Sigmoid colon (tissue), 7 donors: ENCODE results near the gene TOMM34. TPM values are rescaled to one million over a fixed set of nuclear protein-coding genes. Genes with fewer than 3 reads are reported as not detected.

Experiments used
- DNase-seq: peaks from one replicate; pipeline ENCODE4 v3.0.0-alpha.2; 2019
- H3K27ac ChIP-seq, 4 donors: fragments of 200-600 bp; sonication (generic); one replicate each; pipeline ENCODE4 v1.5.1; 2016 to 2019; ENCODE audit warnings: mild to moderate bottlenecking in 1 of 4
- H3K27me3 ChIP-seq, 3 donors: fragments of 200-600 bp; sonication (generic); one replicate each; pipeline ENCODE4 v1.5.1; 2019; ENCODE audit warnings: mild to moderate bottlenecking in 1 of 3
- H3K36me3 ChIP-seq, 4 donors: fragments of 200-600 bp; sonication (generic); one replicate each; pipeline ENCODE4 v1.5.1; 2016 to 2019
- H3K4me1 ChIP-seq, 4 donors: fragments of 200-600 bp; sonication (generic); one replicate each; pipeline ENCODE4 v1.5.1; 2017 to 2019
- H3K4me3 ChIP-seq, 4 donors: fragments of 200-600 bp; sonication (generic); one replicate each; pipeline ENCODE4 v1.5.1; 2017 to 2019; ENCODE audit warnings: mild to moderate bottlenecking in 2 of 4, moderate library complexity in 1 of 4
- H3K9me3 ChIP-seq, 4 donors: fragments of 200-600 bp in 3 of 4; sonication (generic) in 3 of 4; one replicate each; pipeline versions ENCODE4 v1.5.1 to v1.6.1; 2013 to 2019
- EP300 ChIP-seq, 4 donors: sonication (generic); formaldehyde crosslinking; IDR thresholded peaks; one replicate each; pipeline ENCODE4 v1.6.1; 2017; ENCODE audit warnings: antibody characterized with exemption in 4 of 4
- POLR2A ChIP-seq, 2 donors: fragments of 450-650 bp; IDR thresholded peaks; one replicate each; pipeline ENCODE4 v1.6.1; 2016; ENCODE audit warnings: antibody characterized with exemption in 2 of 2, mild to moderate bottlenecking in 2 of 2, moderate library complexity in 2 of 2
- POLR2AphosphoS5 ChIP-seq, 4 donors: sonication (generic); formaldehyde crosslinking; IDR thresholded peaks; one replicate each; pipeline ENCODE4 v1.6.1; 2017; ENCODE audit warnings: antibody characterized with exemption in 4 of 4
- WGBS, 2 donors: extraction: QIAGEN DNeasy Blood & Tissue Kit; methylation state at CpG; one replicate each; pipeline ENCODE4 v1.1.7; 2013; 5-methylcytosine and 5-hydroxymethylcytosine counted together
- intact Hi-C: fragments of 100-400 bp; cut with DNase I; formaldehyde crosslinking; loops from one replicate; pipeline ENCODE4 v1.15.1; 2023
- polyA plus RNA-seq, 3 donors: library from polyadenylated mRNA; stranded (reverse); fragments of 200-250 nt; gene quantifications; one replicate each; pipeline ENCODE4 v1.2.3, GENCODE V29; 2013
- total RNA-seq, 4 donors: library from RNA; depleted of rRNA; stranded (reverse); fragments of >200 nt; gene quantifications; one replicate each; pipeline ENCODE4 v1.1.0, GENCODE V29; 2016
- TF ChIP-seq, protein P1 (sequence below), 4 experiments: fragments of 450-650 bp in 3 of 4; fragments of 200-600 bp in 1 of 4; IDR thresholded peaks; one replicate each; pipeline ENCODE4 v1.5.1; 2016 to 2019; ENCODE audit warnings: antibody characterized with exemption in 4 of 4, mild to moderate bottlenecking in 3 of 4, moderate library complexity in 2 of 4
- donor health status: healthy with polysubstance abuse.
- donor health status: Bipolar disorder and iron deficiency.
- donor health status: healthy.

TOMM34 gene
- total and polyA plus RNA-seq, 7 donors, result 7.2 to 27.3 (median 9.2) TPM

GRCh38 chr20:44936510-44936909, 23.7 kb downstream of the TOMM34 start:
- peaks cover 0 to 16% (median 3%) of the 10 kb centered on the region in 4 donors for H3K36me3 ChIP-seq
- WGBS, 2 donors, result 95 to 96% methylated on average over 10 of the region's 10 CpGs
- intact Hi-C loops, result no loop called here
- DNase-seq, result no peak
- H3K27ac ChIP-seq, result no peak overlapping the region
- no peaks in the 10 kb centered on the region for H3K4me1 ChIP-seq
- TF ChIP-seq EP300 (IDR thresholded peaks at IDR 0.05), result no peak
- H3K27me3 ChIP-seq, result no peaks in the 10 kb centered on the region
- no peak overlapping the region for H3K4me3 ChIP-seq
- no peaks in the 10 kb centered on the region for H3K9me3 ChIP-seq

DNA sequence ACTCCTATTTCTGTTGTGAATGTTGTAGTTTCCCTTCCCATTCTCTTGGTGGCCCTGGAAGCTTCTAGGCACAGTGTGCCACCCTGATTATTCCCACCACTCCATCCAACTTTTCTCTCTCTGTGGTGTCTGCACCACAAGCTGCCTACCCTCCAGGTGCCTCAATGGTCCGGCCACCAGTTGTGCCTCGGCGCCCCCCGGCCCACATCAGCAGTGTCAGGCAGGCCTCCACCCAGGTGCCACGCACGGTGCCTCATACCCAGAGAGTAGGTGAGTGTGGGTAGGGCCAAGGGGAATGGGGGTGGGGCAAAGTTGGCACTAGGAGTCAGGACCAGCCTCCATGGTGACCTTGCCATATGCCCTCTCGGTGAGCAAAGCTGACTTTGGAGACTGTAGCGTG, 27.3 kb downstream of the TOMM34 start:
- no peaks in the 10 kb centered on the region for H3K27me3 ChIP-seq
- H3K4me3 ChIP-seq, result no peak overlapping the region
- H3K36me3 ChIP-seq, result no peaks in the 10 kb centered on the region
- DNase-seq, result no peak
- no peaks in the 10 kb centered on the region for H3K9me3 ChIP-seq
- intact Hi-C loops, result no loop called here
- H3K27ac ChIP-seq, result no peak overlapping the region
- H3K4me1 ChIP-seq, result no peaks in the 10 kb centered on the region
- TF ChIP-seq, protein P1, sequence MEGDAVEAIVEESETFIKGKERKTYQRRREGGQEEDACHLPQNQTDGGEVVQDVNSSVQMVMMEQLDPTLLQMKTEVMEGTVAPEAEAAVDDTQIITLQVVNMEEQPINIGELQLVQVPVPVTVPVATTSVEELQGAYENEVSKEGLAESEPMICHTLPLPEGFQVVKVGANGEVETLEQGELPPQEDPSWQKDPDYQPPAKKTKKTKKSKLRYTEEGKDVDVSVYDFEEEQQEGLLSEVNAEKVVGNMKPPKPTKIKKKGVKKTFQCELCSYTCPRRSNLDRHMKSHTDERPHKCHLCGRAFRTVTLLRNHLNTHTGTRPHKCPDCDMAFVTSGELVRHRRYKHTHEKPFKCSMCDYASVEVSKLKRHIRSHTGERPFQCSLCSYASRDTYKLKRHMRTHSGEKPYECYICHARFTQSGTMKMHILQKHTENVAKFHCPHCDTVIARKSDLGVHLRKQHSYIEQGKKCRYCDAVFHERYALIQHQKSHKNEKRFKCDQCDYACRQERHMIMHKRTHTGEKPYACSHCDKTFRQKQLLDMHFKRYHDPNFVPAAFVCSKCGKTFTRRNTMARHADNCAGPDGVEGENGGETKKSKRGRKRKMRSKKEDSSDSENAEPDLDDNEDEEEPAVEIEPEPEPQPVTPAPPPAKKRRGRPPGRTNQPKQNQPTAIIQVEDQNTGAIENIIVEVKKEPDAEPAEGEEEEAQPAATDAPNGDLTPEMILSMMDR (IDR thresholded peaks at IDR 0.05), result no peak
- TF ChIP-seq POLR2A (IDR thresholded peaks at IDR 0.05) (no peak), POLR2AphosphoS5 (IDR thresholded peaks at IDR 0.05) (no peak), EP300 (IDR thresholded peaks at IDR 0.05) (no peak)
- 97 to 98% methylated on average over 8 of the region's 8 CpGs for WGBS, 2 donors

- Histone ChIP-seq H3K27me3 (no peaks in the 10 kb centered on the region), H3K4me1 (no peaks in the 10 kb centered on the region), H3K27ac (no peak overlapping the region), H3K9me3 (no peaks in the 10 kb centered on the region), H3K4me3 (no peak overlapping the region), H3K36me3 (no peaks in the 10 kb centered on the region)
- no peak for TF ChIP-seq EP300 (IDR thresholded peaks at IDR 0.05)
- TF ChIP-seq POLR2A (IDR thresholded peaks at IDR 0.05), result no peak
- intact Hi-C loops, result no loop called here
- WGBS, 2 donors, result 87 to 92% methylated on average over 3 of the region's 3 CpGs
- DNase-seq, result no peak
Measured at GRCh38 chr20:44931911-44932310, 28.3 kb downstream of the TOMM34 start.

DNA sequence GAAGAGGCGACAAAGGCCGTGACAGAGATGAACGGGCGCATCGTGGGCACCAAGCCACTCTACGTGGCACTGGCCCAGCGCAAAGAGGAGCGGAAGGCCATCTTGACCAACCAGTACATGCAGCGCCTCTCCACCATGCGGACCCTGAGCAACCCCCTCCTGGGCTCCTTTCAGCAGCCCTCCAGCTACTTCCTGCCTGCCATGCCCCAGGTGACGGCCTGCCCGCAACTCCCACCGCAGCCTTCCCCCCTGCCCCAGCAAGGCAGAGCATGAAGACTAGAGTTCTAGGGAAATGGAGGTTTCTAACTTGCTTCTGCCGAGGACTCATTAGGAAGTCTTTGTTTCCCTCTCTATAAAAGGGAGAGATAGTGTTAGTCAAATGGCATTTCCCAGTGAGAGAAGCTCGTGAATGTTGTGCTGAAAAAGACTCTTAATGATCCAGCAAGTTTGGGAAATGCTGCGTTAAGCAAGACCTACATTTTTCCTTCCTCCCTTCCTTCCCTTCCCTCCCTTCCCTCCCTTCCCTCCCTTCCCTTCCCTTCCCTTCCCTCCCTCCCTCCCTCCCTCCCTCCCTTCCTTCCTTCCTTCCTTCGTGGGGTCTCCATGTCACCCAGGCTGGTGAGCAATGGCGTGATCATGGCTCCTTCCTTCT, 29.6 kb downstream of the TOMM34 start:
- no peak overlapping the region for H3K4me3 ChIP-seq
- H3K4me1 ChIP-seq, result no peaks in the 10 kb centered on the region
- DNase-seq, result no peak
- intact Hi-C loops, result no loop called here
- no peak overlapping the region for H3K27ac ChIP-seq
- WGBS, 2 donors, result 94 to 96% methylated on average over 18 of the region's 18 CpGs
- H3K36me3 ChIP-seq, result no peaks in the 10 kb centered on the region
- H3K27me3 ChIP-seq, result no peaks in the 10 kb centered on the region
- TF ChIP-seq, protein P1 (IDR thresholded peaks at IDR 0.05), result no peak
- no peak for TF ChIP-seq POLR2A (IDR thresholded peaks at IDR 0.05)
- no peak for TF ChIP-seq EP300 (IDR thresholded peaks at IDR 0.05)
- no peak for TF ChIP-seq POLR2AphosphoS5 (IDR thresholded peaks at IDR 0.05)
- no peaks in the 10 kb centered on the region for H3K9me3 ChIP-seq

- Histone ChIP-seq H3K36me3 (peaks cover 0 to 8% (median 0%) of the 10 kb centered on the region in 4 donors), H3K4me3 (no peak overlapping the region), H3K27me3 (no peaks in the 10 kb centered on the region), H3K4me1 (no peaks in the 10 kb centered on the region), H3K27ac (no peak overlapping the region), H3K9me3 (no peaks in the 10 kb centered on the region)
- 79% methylated on average over 3 of the region's 3 CpGs for WGBS, 2 donors
- no peak for TF ChIP-seq POLR2A (IDR thresholded peaks at IDR 0.05)
- no peak for TF ChIP-seq POLR2AphosphoS5 (IDR thresholded peaks at IDR 0.05)
- no peak for TF ChIP-seq EP300 (IDR thresholded peaks at IDR 0.05)
- TF ChIP-seq, protein P1 (IDR thresholded peaks at IDR 0.05), result no peak
- intact Hi-C loops, result no loop called here
- DNase-seq, result no peak
Measured at GRCh38 chr20:44928595-44928994, 31.6 kb downstream of the TOMM34 start.

- Histone ChIP-seq H3K4me1 (no peaks in the 10 kb centered on the region), H3K4me3 (no peak overlapping the region), H3K27ac (no peak overlapping the region), H3K36me3 (peaks cover 0 to 8% (median 0%) of the 10 kb centered on the region in 4 donors), H3K9me3 (no peaks in the 10 kb centered on the region), H3K27me3 (no peaks in the 10 kb centered on the region)
- WGBS, 2 donors, result 87 to 89% methylated on average over 4 of the region's 4 CpGs
- intact Hi-C loops, result no loop called here
- no peak for DNase-seq
- TF ChIP-seq POLR2AphosphoS5 (IDR thresholded peaks at IDR 0.05) (no peak), EP300 (IDR thresholded peaks at IDR 0.05) (no peak), POLR2A (IDR thresholded peaks at IDR 0.05) (no peak)
- TF ChIP-seq, protein P1 (IDR thresholded peaks at IDR 0.05), result no peak
Measured at GRCh38 chr20:44924541-44924940, 35.7 kb downstream of the TOMM34 start.
